GM18508 (cell line): ENCODE results near the gene EXOSC7.
"Not testable (repeated sequence)": the region's sequence is repeated elsewhere in the genome, so short reads cannot be mapped to it uniquely, and the experiment has no call there.

Source experiments
- ATAC-seq: cut with Tn5 transposase; IDR thresholded peaks from one replicate; pipeline ENCODE4 v1.9.1; 2021; ENCODE audit warnings: moderate number of reproducible peaks; ENCODE audit not compliant: insufficient read depth, unreplicated experiment

Gene EXOSC7

GRCh38 chr3:45049807-45050206, 73.8 kb downstream of the EXOSC7 start:
- ATAC-seq = no peak

DNA sequence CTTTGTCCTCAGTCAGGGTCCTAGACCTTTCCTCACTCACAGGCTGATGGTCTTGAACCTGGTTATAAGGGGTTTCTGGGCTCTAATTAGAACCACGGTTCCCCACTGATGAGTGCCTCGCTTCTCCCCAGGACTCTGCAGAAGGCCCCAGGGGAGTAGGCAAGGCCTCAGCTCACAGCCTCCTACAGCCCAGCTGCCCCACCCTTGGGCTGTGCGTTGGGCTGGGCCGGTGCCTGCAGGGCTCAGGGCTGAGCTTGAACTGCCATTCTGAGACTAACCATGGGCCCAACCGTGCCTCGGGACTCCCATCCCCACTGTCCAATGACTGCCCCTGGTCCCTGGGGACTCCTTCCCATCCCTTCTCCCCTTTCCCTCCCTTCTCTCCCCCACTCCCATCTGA, 75.6 kb downstream of the EXOSC7 start:
- ATAC-seq = no peak

DNA sequence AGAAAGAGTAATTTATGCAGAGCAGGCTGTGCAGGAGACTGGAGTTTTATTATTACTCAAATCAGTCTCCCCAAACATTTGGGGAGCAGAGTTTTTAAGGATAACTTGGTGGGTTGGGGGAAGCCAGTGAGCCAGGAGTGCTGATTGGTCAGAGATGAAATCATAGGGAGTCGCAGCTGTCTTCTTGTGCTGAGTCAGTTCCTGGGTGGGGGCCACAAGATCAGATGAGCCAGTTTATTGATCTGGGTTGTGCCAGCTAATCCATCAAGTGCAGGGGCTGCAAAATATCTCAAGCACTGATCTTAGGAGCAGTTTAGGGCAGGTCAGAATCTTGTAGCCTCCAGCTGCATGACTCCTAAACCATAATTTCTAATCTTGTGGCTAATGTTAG, 77.8 kb downstream of the EXOSC7 start:
- ATAC-seq = not testable (repeated sequence)

GRCh38 chr3:45054196-45054857, 78.3 kb downstream of the EXOSC7 start:
- ATAC-seq = no peak

DNA sequence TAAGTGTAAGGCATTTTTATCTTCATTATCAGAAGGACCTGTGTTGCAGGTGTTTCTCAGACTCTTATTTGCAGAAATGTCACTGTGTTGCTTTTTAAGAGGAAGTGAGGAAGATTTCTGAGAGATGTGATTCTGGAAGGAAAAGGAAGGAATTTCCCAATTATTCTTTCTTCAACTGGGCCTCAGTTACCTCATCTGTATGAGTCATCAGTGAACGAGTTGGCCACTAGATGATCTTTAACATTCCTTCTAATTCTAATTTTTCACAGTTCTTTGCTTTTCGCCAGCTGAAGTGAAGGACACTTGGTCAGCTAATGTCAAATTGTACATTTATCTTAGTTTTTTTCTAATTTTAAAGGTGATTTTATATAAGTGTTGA, 79.0 kb downstream of the EXOSC7 start:
- no peak for ATAC-seq

- no peak for ATAC-seq
These were observed 79.5 kb downstream of the EXOSC7 start for GRCh38 chr3:45055411-45056143.

- ATAC-seq = no peak
These were observed 80.7 kb downstream of the EXOSC7 start for GRCh38 chr3:45056608-45057301.

- no peak for ATAC-seq
These were observed 81.5 kb downstream of the EXOSC7 start for GRCh38 chr3:45057557-45057956.

DNA sequence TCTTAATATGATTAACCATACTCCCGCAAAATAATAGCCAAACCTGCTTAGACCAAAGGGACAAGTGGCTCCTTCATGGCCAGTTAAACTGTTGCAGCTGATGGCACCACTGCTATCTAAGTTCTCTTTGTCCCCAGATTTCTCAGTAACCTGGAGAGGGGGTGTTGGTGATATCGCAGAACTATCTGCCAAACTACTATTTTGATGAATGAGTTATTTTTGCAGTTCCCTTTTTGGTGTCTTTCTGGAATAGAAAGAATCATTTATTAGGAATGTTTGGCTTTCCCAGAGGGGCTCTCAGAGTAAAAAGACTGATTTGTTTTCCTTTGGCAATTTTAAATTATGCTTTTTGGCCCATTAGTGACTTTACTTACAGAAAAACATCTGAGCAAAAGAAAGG, 83.1 kb downstream of the EXOSC7 start:
- no peak for ATAC-seq

DNA sequence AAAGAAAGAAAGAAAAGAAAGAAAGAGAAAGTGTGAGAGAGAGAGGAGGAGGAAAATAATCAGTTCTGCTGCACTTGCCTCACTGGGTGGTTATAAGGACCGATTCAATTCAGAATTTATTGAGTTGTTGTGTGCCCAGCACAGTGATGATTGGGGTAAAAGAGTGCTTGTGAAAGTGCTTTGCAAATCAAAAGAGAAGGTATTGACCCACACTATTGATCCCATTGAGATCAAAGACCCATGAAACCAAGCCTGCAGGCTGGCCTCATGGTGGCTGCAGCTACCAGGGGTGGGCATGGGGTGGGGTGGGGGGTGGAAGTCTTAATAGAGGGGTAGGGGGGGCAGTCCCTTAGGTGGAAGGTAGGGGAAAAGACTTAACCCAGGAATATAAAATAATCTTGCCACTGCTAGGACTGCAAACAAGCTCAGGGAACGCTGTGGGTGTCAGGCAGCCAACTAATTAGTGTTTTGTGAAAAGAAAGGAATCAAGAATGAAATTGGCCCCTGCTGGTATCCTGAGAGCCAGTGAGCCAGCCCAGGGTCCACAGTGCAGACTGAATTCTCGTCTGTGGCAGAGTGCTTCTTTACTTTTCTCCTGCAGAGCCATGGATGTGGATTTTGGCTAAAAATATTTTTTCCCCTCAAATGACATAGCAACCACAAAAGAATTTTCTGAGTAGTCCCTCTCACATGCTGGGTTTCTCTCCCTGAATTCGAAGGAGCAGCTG, 84.3 kb downstream of the EXOSC7 start:
- ATAC-seq = no peak
